Stimulated activated CD8-positive, alpha-beta memory T cell treated with anti-CD3 and anti-CD28 coated beads, Interleukin-15, amount 100 ng/mL, for 48 hours (primary cell): ENCODE measurements around the gene POLR2J.
A peak's percentile ranks its signal among the peaks of the same experiment; 100 is the strongest.

Experiments
- DNase-seq, 2 donors: peaks; one replicate each; pipeline ENCODE4 v3.0.0-alpha.2; 2020; ENCODE audit warnings: low read depth in 2 of 2

POLR2J gene

GRCh38 chr7:102439963-102440795 lies 38.5 kb downstream of the POLR2J start:
- DNase-seq, result no peak

GRCh38 chr7:102436118-102436517 lies 42.6 kb downstream of the POLR2J start:
- DNase-seq, result no peak

GRCh38 chr7:102434039-102434486 lies 44.7 kb downstream of the POLR2J start:
- peak in 1 of 2 donors; percentile 7 for DNase-seq

GRCh38 chr7:102433219-102434038 lies 45.3 kb downstream of the POLR2J start, which contains the start of gene ORAI2:
Gene ORAI2 (plus strand): TSS chr7:102433575. CDS start chr7:102438957, 5,382 bp downstream.
- DNase-seq, result peak; percentile 81

GRCh38 chr7:102432442-102433218 lies 46.1 kb downstream of the POLR2J start:
- DNase-seq, result peak in 1 of 2 donors; percentile 7

GRCh38 chr7:102431617-102432298 lies 47.0 kb downstream of the POLR2J start:
- DNase-seq, result peak in 1 of 2 donors; percentile 18

GRCh38 chr7:102429141-102429899 lies 49.4 kb downstream of the POLR2J start:
- no peak for DNase-seq

GRCh38 chr7:102427019-102427405 lies 51.7 kb downstream of the POLR2J start:
- no peak for DNase-seq

GRCh38 chr7:102426268-102427018 lies 52.3 kb downstream of the POLR2J start:
- DNase-seq, result peak; percentile 70 to 73

GRCh38 chr7:102425639-102426267 lies 53.0 kb downstream of the POLR2J start:
- peak; percentile 75 to 79 for DNase-seq

GRCh38 chr7:102424787-102425218 lies 53.9 kb downstream of the POLR2J start:
- no peak for DNase-seq

- DNase-seq, result no peak
Observed at GRCh38 chr7:102424129-102424551, 54.6 kb downstream of the POLR2J start.
